IMR-90 (cell line): ENCODE results near the gene C19orf47. TPM values are rescaled to one million over a fixed set of nuclear protein-coding genes. Genes with fewer than 3 reads are reported as not detected.

Experiments
- ATAC-seq: fragments of 200-7000 bp; cut with Tn5 transposase; 2 replicates; pipeline ENCODE4 v1.9.1; 2020; ENCODE audit warnings: low read depth, mild to moderate bottlenecking, moderate library complexity
- BruUV-seq: library from RNA; stranded (reverse); fragments of 400-500 nt; replicated peaks from 2 replicates; lab custom pipeline; 2021; lab: Mats Ljungman, UMichigan
- CTCF ChIA-PET: fragments of 300-600 bp; formaldehyde crosslinking; extraction: SDS; loops from one replicate; lab custom pipeline; 2021; ENCODE audit warnings: antibody characterized with exemption; lab: Yijun Ruan, JAX
- POLR2A ChIA-PET: fragments of 300-600 bp; sonication (Branson Sonifier 250); formaldehyde crosslinking; loops from one replicate; lab custom pipeline; 2022; ENCODE audit warnings: antibody characterized with exemption; ENCODE audit not compliant: unreplicated experiment; lab: Charles Lee
- DNase-seq: peaks from one replicate; pipeline ENCODE4 v3.0.0; 2013
- H2AFZ ChIP-seq: replicated peaks from 2 replicates; pipeline ENCODE3; 2013; ENCODE audit warnings: low read length, mild to moderate bottlenecking; ENCODE audit not compliant: poor library complexity
- H2AK5ac ChIP-seq: 2 replicates; pipeline ENCODE4 v1.6.1; 2013; ENCODE audit warnings: low read depth, low read length, inconsistent platforms
- H2AK9ac ChIP-seq: replicated peaks from 2 replicates; pipeline ENCODE3; 2013; ENCODE audit warnings: mild to moderate bottlenecking, low read depth, low read length, moderate library complexity; ENCODE audit not compliant: poor library complexity
- H2BK120ac ChIP-seq: 2 replicates; pipeline ENCODE4 v1.6.1; 2013; ENCODE audit warnings: low read depth, low read length, inconsistent platforms
- H2BK15ac ChIP-seq: 3 replicates; pipeline ENCODE4 v1.6.1; 2013; ENCODE audit warnings: low read depth, low read length, inconsistent platforms
- H2BK20ac ChIP-seq: 2 replicates; pipeline ENCODE4 v1.6.1; 2013; ENCODE audit warnings: low read depth, mild to moderate bottlenecking, inconsistent platforms, low read length, moderate library complexity
- H2BK5ac ChIP-seq: 2 replicates; pipeline ENCODE4 v1.6.1; 2013; ENCODE audit warnings: mild to moderate bottlenecking, low read depth, low read length, inconsistent platforms; ENCODE audit not compliant: poor library complexity, severe bottlenecking
- H3K14ac ChIP-seq: replicated peaks from 2 replicates; pipeline ENCODE4 v1.6.1; 2013; ENCODE audit warnings: low read depth, low read length, inconsistent platforms
- H3K18ac ChIP-seq: 2 replicates; pipeline ENCODE4 v1.6.1; 2013; ENCODE audit warnings: low read depth, low read length, control low read depth
- H3K23ac ChIP-seq: 2 replicates; pipeline ENCODE4 v1.6.1; 2013; ENCODE audit warnings: low read depth, low read length, inconsistent platforms
- H3K27ac ChIP-seq: 2 replicates; pipeline ENCODE4 v1.5.1; 2013; ENCODE audit warnings: mild to moderate bottlenecking, control low read depth, low read length; ENCODE audit not compliant: insufficient read depth
- H3K27me3 ChIP-seq: 2 replicates; pipeline ENCODE4 v1.6.1; 2013; ENCODE audit warnings: low read length; ENCODE audit not compliant: control insufficient read depth, insufficient read depth
- H3K36me3 ChIP-seq: 2 replicates; pipeline ENCODE4 v1.6.1; 2013; ENCODE audit warnings: low read length, mixed read lengths; ENCODE audit not compliant: control insufficient read depth, insufficient read depth
- H3K4ac ChIP-seq: 2 replicates; pipeline ENCODE4 v1.6.1; 2013; ENCODE audit warnings: low read depth, low read length, inconsistent platforms
- H3K4me1 ChIP-seq: 2 replicates; pipeline ENCODE4 v1.6.1; 2013; ENCODE audit warnings: low read length, mixed read lengths; ENCODE audit not compliant: control insufficient read depth, insufficient read depth
- H3K4me2 ChIP-seq: 2 replicates; pipeline ENCODE4 v1.6.1; 2013; ENCODE audit warnings: low read depth, mild to moderate bottlenecking, control low read depth, low read length, moderate library complexity
- H3K4me3 ChIP-seq: 2 replicates; pipeline ENCODE4 v1.5.1; 2013; ENCODE audit warnings: low read depth, mild to moderate bottlenecking, control low read depth, low read length, moderate library complexity; ENCODE audit not compliant: insufficient read depth
- H3K56ac ChIP-seq: 2 replicates; pipeline ENCODE4 v1.6.1; 2013; ENCODE audit warnings: low read length, inconsistent platforms; ENCODE audit not compliant: insufficient read depth; ENCODE audit errors: extremely low read depth
- H3K79me1 ChIP-seq, 2 experiments: 2 replicates each; pipeline ENCODE4 v1.6.1; 2013; ENCODE audit warnings: low read length in 2 of 2, inconsistent platforms in 1 of 2, low read depth in 1 of 2
- H3K9ac ChIP-seq: 2 replicates; pipeline ENCODE4 v1.6.1; 2013; ENCODE audit warnings: low read depth, low read length, control low read depth
- H3K9me1 ChIP-seq: 2 replicates; pipeline ENCODE4 v1.6.1; 2013; ENCODE audit warnings: low read length, inconsistent platforms; ENCODE audit not compliant: insufficient read depth
- H3K9me3 ChIP-seq: 2 replicates; pipeline ENCODE4 v1.6.1; 2013; ENCODE audit warnings: low read length; ENCODE audit not compliant: control insufficient read depth, insufficient read depth
- H4K20me1 ChIP-seq: 2 replicates; pipeline ENCODE4 v1.6.1; 2013; ENCODE audit warnings: low read length, inconsistent platforms; ENCODE audit not compliant: insufficient read depth
- H4K5ac ChIP-seq: 2 replicates; pipeline ENCODE4 v1.6.1; 2013; ENCODE audit warnings: mild to moderate bottlenecking, low read depth, low read length, control low read depth
- H4K8ac ChIP-seq, 2 experiments: 2 replicates each; pipeline ENCODE4 v1.6.1; 2013; ENCODE audit warnings: low read depth in 2 of 2, low read length in 2 of 2, control low read depth in 1 of 2, inconsistent platforms in 1 of 2
- H4K91ac ChIP-seq: 2 replicates; pipeline ENCODE4 v1.6.1; 2013; ENCODE audit warnings: low read depth, low read length, inconsistent platforms; ENCODE audit not compliant: insufficient read depth
- BHLHE40 ChIP-seq: fragments of 150-350 bp; IDR thresholded peaks from 2 replicates; pipeline ENCODE4 v1.6.1; 2016; ENCODE audit warnings: mild to moderate bottlenecking, low read depth, low read length
- CEBPB ChIP-seq: IDR thresholded peaks from 2 replicates; pipeline ENCODE4 v1.6.1; 2012; ENCODE audit warnings: low read depth, low read length, improper control_type of control experiment
- CHD1 ChIP-seq: IDR thresholded peaks from 2 replicates; pipeline ENCODE4 v1.6.1; 2012; ENCODE audit warnings: low read depth, low read length, improper control_type of control experiment
- FOS ChIP-seq: fragments of 150-350 bp; IDR thresholded peaks from 2 replicates; pipeline ENCODE4 v1.6.1; 2016; ENCODE audit warnings: low read depth, low read length
- MAFK ChIP-seq: IDR thresholded peaks from 2 replicates; pipeline ENCODE4 v1.6.1; 2012; ENCODE audit warnings: low read depth, low read length, improper control_type of control experiment
- MAZ ChIP-seq: IDR thresholded peaks from 2 replicates; pipeline ENCODE4 v1.6.1; 2012; ENCODE audit warnings: low read depth, mild to moderate bottlenecking, low read length, improper control_type of control experiment, moderate library complexity, borderline replicate concordance
- MXI1 ChIP-seq: IDR thresholded peaks from 2 replicates; pipeline ENCODE4 v1.6.1; 2012; ENCODE audit warnings: low read depth, mild to moderate bottlenecking, low read length, moderate library complexity, borderline replicate concordance
- NFE2L2 ChIP-seq: fragments of 150-350 bp; IDR thresholded peaks from 2 replicates; pipeline ENCODE4 v1.6.1; 2016; ENCODE audit warnings: low read depth, mild to moderate bottlenecking, low read length
- POLR2A ChIP-seq: IDR thresholded peaks from 2 replicates; pipeline ENCODE4 v1.6.1; 2012; ENCODE audit warnings: mild to moderate bottlenecking, low read depth, low read length
- RAD21 ChIP-seq: IDR thresholded peaks from 2 replicates; pipeline ENCODE4 v1.6.1; 2012; ENCODE audit warnings: low read length, improper control_type of control experiment
- RCOR1 ChIP-seq: IDR thresholded peaks from 2 replicates; pipeline ENCODE4 v1.6.1; 2012; ENCODE audit warnings: mild to moderate bottlenecking, low read length, improper control_type of control experiment; ENCODE audit not compliant: insufficient replicate concordance
- RFX5 ChIP-seq: IDR thresholded peaks from 2 replicates; pipeline ENCODE4 v1.8.0; 2012; ENCODE audit warnings: low read depth, mild to moderate bottlenecking, low read length, moderate library complexity
- SMC3 ChIP-seq: fragments of 150-350 bp; IDR thresholded peaks from 2 replicates; pipeline ENCODE4 v1.6.1; 2016; ENCODE audit warnings: low read depth, mild to moderate bottlenecking, antibody characterized with exemption, low read length, moderate library complexity
- WGBS, 2 experiments: methylation state at CpG; one replicate each; pipeline versions ENCODE4 v1.1.5 to v1.1.7; 2013; ENCODE audit warnings: missing lambda C conversion rate in 2 of 2; ENCODE audit not compliant: insufficient read length in 1 of 2; ENCODE audit errors: extremely low coverage in 2 of 2; 5-methylcytosine and 5-hydroxymethylcytosine counted together
- dilution Hi-C: fragments of 300-500 bp; cut with HindIII; formaldehyde crosslinking; loops from one replicate; pipeline ENCODE4 v1.14.3; 2018; ENCODE audit warnings: low sequenced_read_pairs; ENCODE audit not compliant: unreplicated experiment
- in situ Hi-C: fragments of 300-500 bp; cut with MboI; formaldehyde crosslinking; loops from 3 replicates; pipeline ENCODE4 v1.14.3; 2019; ENCODE audit warnings: low sequenced_read_pairs, inconsistent platforms, mixed read lengths
- intact Hi-C: fragments of 100-400 bp; cut with micrococcal nuclease; formaldehyde crosslinking; loops from 2 replicates; pipeline ENCODE4 v1.10.0; 2022
- polyA plus RNA-seq, 3 experiments: library from polyadenylated mRNA; depleted of rRNA; stranded (reverse); fragments of >200 nt; gene quantifications; 2 replicates each; pipeline ENCODE4 v1.2.3, GENCODE V29; 2012; ENCODE audit warnings: low replicate concordance in 1 of 3
- total RNA-seq: library from RNA; depleted of rRNA; stranded (reverse); fragments of >200 nt; gene quantifications from 2 replicates; pipeline ENCODE4 v1.2.3, GENCODE V29; 2012
- TF ChIP-seq, protein P1 (sequence below): fragments of 150-350 bp; IDR thresholded peaks from 2 replicates; pipeline ENCODE4 v1.6.1; 2016; ENCODE audit warnings: low read depth, mild to moderate bottlenecking, low read length, moderate library complexity, borderline replicate concordance
- TF ChIP-seq, protein P2 (sequence below): fragments of 150-350 bp; IDR thresholded peaks from 2 replicates; pipeline ENCODE4 v1.6.1; 2017; ENCODE audit warnings: mild to moderate bottlenecking, antibody characterized with exemption, low read length, low read depth
- TF ChIP-seq, protein P3 (sequence below): conservative IDR thresholded peaks from 2 replicates; pipeline ENCODE4 v1.5.1; 2012; ENCODE audit warnings: mild to moderate bottlenecking, low read depth, low read length, improper control_type of control experiment

The C19orf47 gene
- total and polyA plus RNA-seq, 2 of the 4 experiments (the other 2 are of a cell fraction), result 3.6 to 16.3 TPM

DNA sequence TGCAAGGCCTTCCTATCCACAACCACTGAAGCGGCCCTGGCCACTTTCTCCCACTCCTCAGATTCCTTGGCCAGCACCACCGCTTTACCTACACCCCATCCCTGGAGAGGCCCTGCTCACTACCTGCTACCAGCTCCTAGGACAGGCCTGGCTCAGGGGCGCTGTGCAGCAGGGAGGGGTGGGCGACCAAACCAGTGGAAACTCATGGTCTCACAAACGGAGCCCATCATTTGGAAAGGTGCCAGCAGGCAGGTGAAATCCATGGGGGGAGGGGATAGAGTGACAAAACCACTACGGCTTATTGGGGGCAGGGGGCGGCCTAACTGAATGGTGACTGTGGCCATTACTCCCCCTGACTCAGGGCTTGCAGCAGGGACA, 27.6 kb downstream of the C19orf47 start:
- dilution Hi-C loops (no loop called here), intact Hi-C loops (no loop called here), in situ Hi-C loops (loop anchor here (25.0 kb wide), 1 partner anchor 192 kb away; no protein-coding TSS in a partner anchor)
- no peak overlapping the region for H2BK20ac ChIP-seq
- H3K4me2 ChIP-seq, result no peak overlapping the region
- H3K79me1 ChIP-seq, result peaks cover 0 to 5% of the 10 kb centered on the region in 2 experiments; a peak in 1 of 4 replicates
- no peak overlapping the region for H3K56ac ChIP-seq
- no peak overlapping the region for H4K5ac ChIP-seq
- peaks cover 4% of the 10 kb centered on the region; the same call in 1 of the 2 replicates for H3K9me1 ChIP-seq
- no peak overlapping the region for H3K4ac ChIP-seq
- no peak overlapping the region for H2AFZ ChIP-seq
- H3K9me3 ChIP-seq, result no peaks in the 10 kb centered on the region
- no peak overlapping the region for H4K8ac ChIP-seq
- peaks cover 6% of the 10 kb centered on the region; the same call in 1 of the 2 replicates for H4K20me1 ChIP-seq
- no peak overlapping the region for H2BK5ac ChIP-seq
- WGBS, 2 experiments, result 100% methylated on average over 1 of the region's 7 CpGs; no CpG with 5 or more reads in 1 of the 2 experiments
- H2BK120ac ChIP-seq, result no peak overlapping the region
- H3K27ac ChIP-seq, result no peak overlapping the region
- no peak overlapping the region for H3K9ac ChIP-seq
- H2AK5ac ChIP-seq, result no peak overlapping the region
- POLR2A ChIA-PET, result no interaction called here
- CTCF ChIA-PET, result no interaction called here
- TF ChIP-seq CHD1 (no peak), RAD21 (no peak), NFE2L2 (no peak), MXI1 (no peak), FOS (no peak), POLR2A (no peak), RFX5 (no peak), CEBPB (no peak), BHLHE40 (no peak), RCOR1 (no peak), SMC3 (no peak), MAFK (no peak), MAZ (no peak)
- TF ChIP-seq, protein P1, sequence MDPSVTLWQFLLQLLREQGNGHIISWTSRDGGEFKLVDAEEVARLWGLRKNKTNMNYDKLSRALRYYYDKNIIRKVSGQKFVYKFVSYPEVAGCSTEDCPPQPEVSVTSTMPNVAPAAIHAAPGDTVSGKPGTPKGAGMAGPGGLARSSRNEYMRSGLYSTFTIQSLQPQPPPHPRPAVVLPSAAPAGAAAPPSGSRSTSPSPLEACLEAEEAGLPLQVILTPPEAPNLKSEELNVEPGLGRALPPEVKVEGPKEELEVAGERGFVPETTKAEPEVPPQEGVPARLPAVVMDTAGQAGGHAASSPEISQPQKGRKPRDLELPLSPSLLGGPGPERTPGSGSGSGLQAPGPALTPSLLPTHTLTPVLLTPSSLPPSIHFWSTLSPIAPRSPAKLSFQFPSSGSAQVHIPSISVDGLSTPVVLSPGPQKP, result no peak
- TF ChIP-seq, protein P2, sequence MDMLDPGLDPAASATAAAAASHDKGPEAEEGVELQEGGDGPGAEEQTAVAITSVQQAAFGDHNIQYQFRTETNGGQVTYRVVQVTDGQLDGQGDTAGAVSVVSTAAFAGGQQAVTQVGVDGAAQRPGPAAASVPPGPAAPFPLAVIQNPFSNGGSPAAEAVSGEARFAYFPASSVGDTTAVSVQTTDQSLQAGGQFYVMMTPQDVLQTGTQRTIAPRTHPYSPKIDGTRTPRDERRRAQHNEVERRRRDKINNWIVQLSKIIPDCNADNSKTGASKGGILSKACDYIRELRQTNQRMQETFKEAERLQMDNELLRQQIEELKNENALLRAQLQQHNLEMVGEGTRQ, result no peak
- TF ChIP-seq, protein P3, sequence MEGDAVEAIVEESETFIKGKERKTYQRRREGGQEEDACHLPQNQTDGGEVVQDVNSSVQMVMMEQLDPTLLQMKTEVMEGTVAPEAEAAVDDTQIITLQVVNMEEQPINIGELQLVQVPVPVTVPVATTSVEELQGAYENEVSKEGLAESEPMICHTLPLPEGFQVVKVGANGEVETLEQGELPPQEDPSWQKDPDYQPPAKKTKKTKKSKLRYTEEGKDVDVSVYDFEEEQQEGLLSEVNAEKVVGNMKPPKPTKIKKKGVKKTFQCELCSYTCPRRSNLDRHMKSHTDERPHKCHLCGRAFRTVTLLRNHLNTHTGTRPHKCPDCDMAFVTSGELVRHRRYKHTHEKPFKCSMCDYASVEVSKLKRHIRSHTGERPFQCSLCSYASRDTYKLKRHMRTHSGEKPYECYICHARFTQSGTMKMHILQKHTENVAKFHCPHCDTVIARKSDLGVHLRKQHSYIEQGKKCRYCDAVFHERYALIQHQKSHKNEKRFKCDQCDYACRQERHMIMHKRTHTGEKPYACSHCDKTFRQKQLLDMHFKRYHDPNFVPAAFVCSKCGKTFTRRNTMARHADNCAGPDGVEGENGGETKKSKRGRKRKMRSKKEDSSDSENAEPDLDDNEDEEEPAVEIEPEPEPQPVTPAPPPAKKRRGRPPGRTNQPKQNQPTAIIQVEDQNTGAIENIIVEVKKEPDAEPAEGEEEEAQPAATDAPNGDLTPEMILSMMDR, result no peak
- no peak overlapping the region for H2BK15ac ChIP-seq
- peaks cover 46% of the 10 kb centered on the region for H3K36me3 ChIP-seq
- no peaks in the 10 kb centered on the region for H3K27me3 ChIP-seq
- H2AK9ac ChIP-seq, result peak overlapping the region; percentile 24
- no peaks in the 10 kb centered on the region for H3K4me1 ChIP-seq
- H3K18ac ChIP-seq, result no peak overlapping the region
- no TSS peak for BruUV-seq
- ATAC-seq (no peak), DNase-seq (no peak)
- H4K91ac ChIP-seq, result no peak overlapping the region
- no peak overlapping the region for H3K23ac ChIP-seq
- no peak overlapping the region for H3K4me3 ChIP-seq
- no peak overlapping the region for H3K14ac ChIP-seq
